DMS53 (cell line): ENCODE measurements around the gene WDFY2.

ENCODE experiments used
- DNase-seq: peaks from one replicate; lab custom pipeline; 2025; lab: John Stamatoyannopoulos, UW

The WDFY2 gene

GRCh38 chr13:51601601-51602565 is 17.6 kb downstream of the WDFY2 start:
- DNase-seq = no peak

GRCh38 chr13:51603716-51604115 is 19.5 kb downstream of the WDFY2 start:
- DNase-seq = no peak

GRCh38 chr13:51605698-51606097 is 21.4 kb downstream of the WDFY2 start:
- DNase-seq = no peak

- no peak for DNase-seq
Measured at GRCh38 chr13:51607165-51607564, 22.9 kb downstream of the WDFY2 start.

GRCh38 chr13:51608857-51609406 is 24.7 kb downstream of the WDFY2 start:
- no peak for DNase-seq

- DNase-seq = no peak
Measured at GRCh38 chr13:51612867-51613266, 28.6 kb downstream of the WDFY2 start.

- DNase-seq = no peak
Measured at GRCh38 chr13:51613535-51613934, 29.3 kb downstream of the WDFY2 start.

- DNase-seq = peak; percentile 69
Measured at GRCh38 chr13:51614350-51614786, 30.1 kb downstream of the WDFY2 start.

GRCh38 chr13:51618626-51619025 is 34.4 kb downstream of the WDFY2 start:
- DNase-seq = no peak

- DNase-seq = no peak
Measured at GRCh38 chr13:51619614-51620013, 35.4 kb downstream of the WDFY2 start.

- peak; percentile 82 for DNase-seq
Measured at GRCh38 chr13:51620165-51620983, 36.1 kb downstream of the WDFY2 start.

GRCh38 chr13:51621602-51622001 is 37.3 kb downstream of the WDFY2 start:
- DNase-seq = no peak

GRCh38 chr13:51623473-51623872 is 39.2 kb downstream of the WDFY2 start:
- no peak for DNase-seq

- DNase-seq = no peak
Measured at GRCh38 chr13:51624207-51624606, 39.9 kb downstream of the WDFY2 start.

- DNase-seq = no peak
Measured at GRCh38 chr13:51624695-51625345, 40.6 kb downstream of the WDFY2 start.

- DNase-seq = no peak
Measured at GRCh38 chr13:51625555-51626345, 41.5 kb downstream of the WDFY2 start.

- no peak for DNase-seq
Measured at GRCh38 chr13:51626749-51627148, 42.5 kb downstream of the WDFY2 start.

- no peak for DNase-seq
Measured at GRCh38 chr13:51628059-51628852, 44.0 kb downstream of the WDFY2 start.

- no peak for DNase-seq
Measured at GRCh38 chr13:51629491-51630287, 45.4 kb downstream of the WDFY2 start.

- no peak for DNase-seq
Measured at GRCh38 chr13:51630288-51630615, 46.0 kb downstream of the WDFY2 start.
